Esophagus muscularis mucosa (tissue), 4 donors: ENCODE measurements around the gene TMEFF2. TPM values are rescaled to one million over a fixed set of nuclear protein-coding genes. Genes with fewer than 3 reads are reported as not detected.
A peak's percentile ranks its signal among the peaks of the same experiment; 100 is the strongest.

Source experiments
- DNase-seq: peaks from one replicate; pipeline ENCODE4 v3.0.0-alpha.2; 2017; ENCODE audit errors: extremely low spot score
- H3K27ac ChIP-seq, 4 donors: fragments of 200-600 bp; sonication (generic); replicated peaks in 1 of 4; 1 replicate in 3 of 4; 2 replicates in 1 of 4; pipeline ENCODE4 v1.5.1; 2016 to 2019; ENCODE audit warnings: mild to moderate bottlenecking in 1 of 4
- H3K27me3 ChIP-seq, 4 donors: fragments of 200-600 bp; sonication (generic); one replicate each; pipeline versions ENCODE4 v1.5.1 to v1.6.0; 2016 to 2019
- H3K36me3 ChIP-seq, 4 donors: fragments of 200-600 bp; sonication (generic); one replicate each; pipeline ENCODE4 v1.5.1; 2016 to 2019
- H3K4me1 ChIP-seq, 4 donors: fragments of 200-600 bp; sonication (generic); one replicate each; pipeline ENCODE4 v1.5.1; 2016 to 2019
- H3K4me3 ChIP-seq, 4 donors: fragments of 200-600 bp; sonication (generic); 1 replicate in 2 of 4; 2 replicates in 2 of 4; pipeline ENCODE4 v1.5.1; 2016 to 2019; ENCODE audit warnings: mild to moderate bottlenecking in 4 of 4, moderate library complexity in 1 of 4
- H3K9me3 ChIP-seq, 4 donors: fragments of 200-600 bp; sonication (generic); 1 replicate in 3 of 4; 2 replicates in 1 of 4; pipeline ENCODE4 v1.5.1; 2016 to 2019
- CTCF ChIP-seq, 3 experiments: fragments of 200-600 bp in 2 of 3; fragments of 450-650 bp in 1 of 3; sonication (generic) in 2 of 3; IDR thresholded peaks; one replicate each; pipeline ENCODE4 v1.5.1; 2017 to 2019; ENCODE audit warnings: antibody characterized with exemption in 3 of 3, mild to moderate bottlenecking in 2 of 3, moderate library complexity in 1 of 3
- EP300 ChIP-seq: sonication (generic); formaldehyde crosslinking; IDR thresholded peaks from one replicate; pipeline ENCODE4 v1.6.1; 2017; ENCODE audit warnings: antibody characterized with exemption
- POLR2A ChIP-seq: fragments of 450-650 bp; IDR thresholded peaks from one replicate; pipeline ENCODE4 v1.6.1; 2017; ENCODE audit warnings: antibody characterized with exemption, moderate library complexity, mild to moderate bottlenecking, low read depth
- POLR2AphosphoS5 ChIP-seq, 2 donors: sonication (generic); formaldehyde crosslinking; IDR thresholded peaks; one replicate each; pipeline ENCODE4 v1.6.1; 2017; ENCODE audit warnings: antibody characterized with exemption in 2 of 2
- WGBS: methylation state at CpG from one replicate; pipeline ENCODE4 v1.1.5; 2018; 5-methylcytosine and 5-hydroxymethylcytosine counted together
- intact Hi-C: fragments of 100-400 bp; cut with DNase I; formaldehyde crosslinking; loops from one replicate; pipeline ENCODE4 v1.15.1; 2023
- total RNA-seq, 4 donors: library from RNA; depleted of rRNA; stranded (reverse); fragments of >200 nt; gene quantifications; one replicate each; pipeline versions ENCODE4 v1.1.0 to v1.2.1, GENCODE V29; 2016

TMEFF2 gene
- total RNA-seq, 4 donors from 2014 or later = 0.42 to 1.7 (median 0.55) TPM

GRCh38 chr2:191947235-191947634, 247.5 kb downstream of the TMEFF2 start:
- no peaks in the 10 kb centered on the region for H3K9me3 ChIP-seq
- DNase-seq = no peak
- H3K4me1 ChIP-seq = peaks cover 8 to 37% (median 31%) of the 10 kb centered on the region in 4 donors
- H3K4me3 ChIP-seq = no peak overlapping the region
- no peak overlapping the region for H3K27ac ChIP-seq
- intact Hi-C loops = no loop called here
- H3K27me3 ChIP-seq = no peaks in the 10 kb centered on the region
- TF ChIP-seq POLR2A (no peak), POLR2AphosphoS5 (IDR thresholded peaks at IDR 0.05) (no peak), CTCF (IDR thresholded peaks at IDR 0.05) (no peak), EP300 (no peak)
- H3K36me3 ChIP-seq = no peaks in the 10 kb centered on the region
- 98% methylated on average over 6 of the region's 6 CpGs for WGBS

- no peak for DNase-seq
- Histone ChIP-seq H3K4me1 (peaks cover 9 to 39% (median 33%) of the 10 kb centered on the region in 4 donors), H3K27ac (no peak overlapping the region), H3K36me3 (no peaks in the 10 kb centered on the region), H3K4me3 (no peak overlapping the region), H3K9me3 (no peaks in the 10 kb centered on the region), H3K27me3 (no peaks in the 10 kb centered on the region)
- intact Hi-C loops = no loop called here
- TF ChIP-seq POLR2A (no peak), EP300 (no peak), CTCF (IDR thresholded peaks at IDR 0.05) (no peak), POLR2AphosphoS5 (IDR thresholded peaks at IDR 0.05) (no peak)
- 58% methylated on average over 2 of the region's 2 CpGs for WGBS
Measured at GRCh38 chr2:191946471-191947182, 248.1 kb downstream of the TMEFF2 start.

- Histone ChIP-seq H3K4me1 (peaks cover 9 to 35% (median 35%) of the 10 kb centered on the region in 4 donors), H3K36me3 (no peaks in the 10 kb centered on the region), H3K27me3 (no peaks in the 10 kb centered on the region), H3K9me3 (no peaks in the 10 kb centered on the region), H3K4me3 (no peak overlapping the region), H3K27ac (no peak overlapping the region)
- DNase-seq = no peak
- WGBS = 96% methylated on average over 1 of the region's 1 CpG
- intact Hi-C loops = no loop called here
- TF ChIP-seq POLR2A = no peak
- TF ChIP-seq CTCF (IDR thresholded peaks at IDR 0.05) = no peak
- TF ChIP-seq POLR2AphosphoS5 (IDR thresholded peaks at IDR 0.05) = no peak
- TF ChIP-seq EP300 = no peak
Measured at GRCh38 chr2:191945623-191946022, 249.1 kb downstream of the TMEFF2 start.

DNA sequence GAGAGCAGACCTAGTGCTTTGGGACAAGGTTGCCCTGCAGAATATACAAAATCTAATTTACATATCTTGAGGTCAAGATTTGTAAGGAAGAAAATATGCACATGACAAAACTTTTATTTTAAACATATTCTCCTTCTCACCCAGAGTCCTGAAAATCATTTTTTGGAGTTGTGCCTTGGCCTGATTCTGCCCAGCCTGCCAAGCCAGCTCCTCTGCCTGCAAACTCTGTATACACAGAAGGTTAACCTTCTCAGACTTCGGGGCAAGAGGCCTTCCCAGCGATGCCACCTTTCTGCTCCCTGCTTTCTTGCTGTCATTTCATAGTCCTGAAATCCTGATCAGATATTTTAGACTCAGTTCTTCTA, 252.0 kb downstream of the TMEFF2 start:
- Histone ChIP-seq H3K27me3 (no peaks in the 10 kb centered on the region), H3K27ac (peak overlapping the region; percentile 53 to 67 (median 60)), H3K36me3 (no peaks in the 10 kb centered on the region), H3K4me3 (no peak overlapping the region), H3K9me3 (no peaks in the 10 kb centered on the region), H3K4me1 (peaks cover 9 to 35% (median 31%) of the 10 kb centered on the region in 4 donors)
- no peak for DNase-seq
- WGBS = 28% methylated on average over 2 of the region's 2 CpGs
- intact Hi-C loops = no loop called here
- TF ChIP-seq POLR2AphosphoS5 (IDR thresholded peaks at IDR 0.05) (no peak), EP300 (no peak), POLR2A (no peak), CTCF (IDR thresholded peaks at IDR 0.05) (no peak)
